IgD-negative memory B cell (primary cell): Measurements from ENCODE around the gene TPI1. TPM values are rescaled to one million over a fixed set of nuclear protein-coding genes. Genes with fewer than 3 reads are reported as not detected.

Experiments used
- H3K27ac Mint-ChIP-seq, 3 donors: one replicate each; pipeline ENCODE4 v1.8.0; 2020 to 2022; ENCODE audit warnings: mild to moderate bottlenecking in 3 of 3, mixed read lengths in 3 of 3, moderate library complexity in 1 of 3
- H3K27me3 Mint-ChIP-seq: one replicate; pipeline ENCODE4 v1.8.0; 2021; ENCODE audit warnings: mixed read lengths
- H3K36me3 Mint-ChIP-seq: one replicate; pipeline ENCODE4 v1.8.0; 2020; ENCODE audit warnings: mild to moderate bottlenecking, mixed read lengths
- H3K4me1 Mint-ChIP-seq, 3 donors: one replicate each; pipeline ENCODE4 v1.8.0; 2020 to 2022; ENCODE audit warnings: mixed read lengths in 3 of 3, mild to moderate bottlenecking in 1 of 3
- H3K4me3 Mint-ChIP-seq, 4 donors: one replicate each; pipeline ENCODE4 v1.8.0; 2020 to 2022; ENCODE audit warnings: mild to moderate bottlenecking in 4 of 4, mixed read lengths in 4 of 4, moderate library complexity in 3 of 4
- H3K9me3 Mint-ChIP-seq, 3 donors: one replicate each; pipeline ENCODE4 v1.8.0; 2020 to 2021; ENCODE audit warnings: mixed read lengths in 3 of 3, mild to moderate bottlenecking in 1 of 3
- polyA plus RNA-seq: library from polyadenylated mRNA; unstranded; fragments of 300-500 nt; fragmentation: Illumina TruSeq; gene quantifications from one replicate; pipeline ENCODE4 v1.2.3, GENCODE V29; 2021

TPI1 gene
- polyA plus RNA-seq, 1 donor from 2014 or later: 490 TPM

DNA sequence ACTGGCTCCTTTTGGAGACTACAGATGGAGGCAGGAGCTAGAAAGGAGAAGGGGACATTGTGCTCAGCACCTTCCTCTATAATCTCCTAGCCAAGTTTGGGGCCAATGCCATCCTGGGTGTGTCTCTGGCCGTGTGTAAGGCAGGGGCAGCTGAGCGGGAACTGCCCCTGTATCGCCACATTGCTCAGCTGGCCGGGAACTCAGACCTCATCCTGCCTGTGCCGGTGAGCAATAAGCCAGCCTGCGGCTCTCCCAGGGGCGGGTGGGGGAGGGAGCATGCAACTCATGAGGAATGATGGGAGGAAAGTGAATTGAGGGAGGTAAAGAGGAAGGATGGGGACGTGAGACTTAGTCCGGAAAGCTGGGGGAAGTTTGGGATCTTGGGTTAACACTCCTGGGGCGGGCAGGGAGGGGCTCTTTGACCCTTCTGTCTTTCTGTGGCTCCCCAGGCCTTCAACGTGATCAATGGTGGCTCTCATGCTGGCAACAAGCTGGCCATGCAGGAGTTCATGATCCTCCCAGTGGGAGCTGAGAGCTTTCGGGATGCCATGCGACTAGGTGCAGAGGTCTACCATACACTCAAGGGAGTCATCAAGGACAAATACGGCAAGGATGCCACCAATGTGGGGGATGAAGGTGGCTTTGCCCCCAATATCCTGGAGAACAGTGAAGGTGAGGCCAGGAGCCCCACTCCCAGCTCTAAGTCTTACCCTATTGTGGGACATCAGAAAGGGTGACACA is 50.3 kb downstream of the TPI1 start:
- Mint-ChIP-seq H3K36me3 (peaks cover 1% of the 10 kb centered on the region), H3K9me3 (no peaks in the 10 kb centered on the region), H3K27me3 (peaks cover 4% of the 10 kb centered on the region), H3K4me3 (peak overlapping the region in 1 of 4 donors; percentile 78), H3K27ac (no peak overlapping the region), H3K4me1 (peaks cover 22 to 31% (median 22%) of the 10 kb centered on the region in 3 donors)

GRCh38 chr12:6919588-6919987 is 52.3 kb downstream of the TPI1 start:
- Mint-ChIP-seq H3K4me3 (peak overlapping the region in 1 of 4 donors; percentile 42), H3K27me3 (peaks cover 4% of the 10 kb centered on the region), H3K27ac (no peak overlapping the region), H3K36me3 (peaks cover 1% of the 10 kb centered on the region), H3K9me3 (no peaks in the 10 kb centered on the region), H3K4me1 (peaks cover 30 to 44% (median 35%) of the 10 kb centered on the region in 3 donors)

Other genes with a start within 250 kb of the TPI1 start
- 63.6 TPM for gene LPAR5, start 231.6 kb upstream of the TPI1 start, polyA plus RNA-seq
- gene ACRBP, start 220.1 kb upstream of the TPI1 start, polyA plus RNA-seq: 5.8 TPM
- 76.6 TPM for gene ING4, start 204.4 kb upstream of the TPI1 start, polyA plus RNA-seq
- gene ZNF384, start 178.2 kb upstream of the TPI1 start, polyA plus RNA-seq: 32.5 TPM
- not detected for gene PIANP, start 166.7 kb upstream of the TPI1 start, polyA plus RNA-seq
- 36.8 TPM for gene COPS7A, start 143.5 kb upstream of the TPI1 start, polyA plus RNA-seq
- 152 TPM for gene MLF2, start 114.4 kb upstream of the TPI1 start, polyA plus RNA-seq
- 2.5 TPM for gene PTMS, start 101.2 kb upstream of the TPI1 start, polyA plus RNA-seq
- 0.88 TPM for gene LAG3, start 95.0 kb upstream of the TPI1 start, polyA plus RNA-seq
- 6.6 TPM for gene CD4, start 78.0 kb upstream of the TPI1 start, polyA plus RNA-seq
- not detected for gene GPR162, start 45.7 kb upstream of the TPI1 start, polyA plus RNA-seq
- not detected for gene P3H3, start 39.1 kb upstream of the TPI1 start, polyA plus RNA-seq
- gene GNB3, start 26.6 kb upstream of the TPI1 start, polyA plus RNA-seq: not detected
- 0.60 TPM for gene CDCA3, start 16.2 kb upstream of the TPI1 start, polyA plus RNA-seq
- gene USP5, start 15.4 kb upstream of the TPI1 start, polyA plus RNA-seq: 33.2 TPM
- gene SPSB2, start 5.8 kb downstream of the TPI1 start, polyA plus RNA-seq: 10.6 TPM
- gene LRRC23, start 37.3 kb downstream of the TPI1 start, polyA plus RNA-seq: 4.9 TPM
- 21.7 TPM for gene ENO2, start 47.0 kb downstream of the TPI1 start, polyA plus RNA-seq
- gene ATN1, start 60.4 kb downstream of the TPI1 start, polyA plus RNA-seq: 1.4 TPM
- not detected for gene RNU7-1, start 76.3 kb downstream of the TPI1 start, polyA plus RNA-seq
- gene C12orf57, start 76.5 kb downstream of the TPI1 start, polyA plus RNA-seq: 141 TPM
- 1,038 TPM for gene PTPN6, start 83.8 kb downstream of the TPI1 start, polyA plus RNA-seq
- 123 TPM for gene PHB2, start 103.1 kb downstream of the TPI1 start, polyA plus RNA-seq
- gene EMG1, start 103.4 kb downstream of the TPI1 start, polyA plus RNA-seq: 62.0 TPM
- gene LPCAT3, start 150.9 kb downstream of the TPI1 start, polyA plus RNA-seq: 11.6 TPM
- gene C1S, start 193.2 kb downstream of the TPI1 start, polyA plus RNA-seq: not detected
- gene C1R, start 224.9 kb downstream of the TPI1 start, polyA plus RNA-seq: not detected
- gene C1RL, start 241.7 kb downstream of the TPI1 start, polyA plus RNA-seq: 8.2 TPM